Measurements from ENCODE around the gene ZC3H14.

ZC3H14 gene

DNA sequence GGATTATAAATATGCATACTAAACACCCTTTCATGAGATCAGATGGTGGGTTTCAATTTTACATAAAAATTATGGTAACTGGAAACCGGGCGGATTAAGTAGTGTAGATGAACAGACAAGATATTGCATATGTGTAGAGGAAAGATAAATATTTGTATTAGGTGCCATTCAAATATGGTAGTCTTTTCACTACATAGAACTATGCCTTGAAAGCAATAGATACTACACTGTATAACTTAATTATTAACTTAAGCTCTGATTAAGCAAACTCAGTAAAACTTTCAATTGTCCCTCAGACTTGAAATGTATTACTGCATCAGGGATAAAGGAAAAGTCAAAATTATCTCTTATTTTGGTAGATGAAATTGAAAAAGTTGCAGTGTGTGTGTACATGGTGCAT, 10.0 kb upstream of the ZC3H14 start:
- no peak for DNase-seq (ENCODE audit: low read depth)

DNA sequence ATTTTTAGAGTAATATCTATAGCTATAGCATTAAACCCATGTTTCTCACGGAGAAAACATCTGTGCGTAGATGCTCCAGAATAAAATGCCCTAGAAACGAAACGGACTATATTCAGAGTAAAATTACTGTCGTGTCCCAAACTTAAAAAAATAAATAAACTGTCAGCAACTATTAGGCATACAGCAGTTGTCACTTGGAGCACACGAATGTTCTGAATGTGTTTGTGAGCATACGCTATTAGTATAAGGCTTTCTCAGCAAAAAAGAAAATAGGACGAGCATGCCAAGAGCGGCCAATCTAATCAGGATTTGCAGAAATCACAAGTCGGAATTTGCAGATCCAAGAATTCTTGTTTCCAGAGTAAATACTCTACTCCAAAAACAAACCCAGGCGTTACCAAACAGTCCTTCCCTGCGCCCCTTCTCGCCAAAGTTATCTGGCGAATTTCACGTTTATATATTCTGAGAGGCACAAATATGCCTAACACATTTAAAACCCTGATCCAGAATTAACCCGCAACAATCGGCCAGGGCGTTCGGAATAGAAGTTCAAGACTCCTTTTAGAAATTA, 8.9 kb upstream of the ZC3H14 start:
- no peak for DNase-seq (ENCODE audit: low read depth)

DNA sequence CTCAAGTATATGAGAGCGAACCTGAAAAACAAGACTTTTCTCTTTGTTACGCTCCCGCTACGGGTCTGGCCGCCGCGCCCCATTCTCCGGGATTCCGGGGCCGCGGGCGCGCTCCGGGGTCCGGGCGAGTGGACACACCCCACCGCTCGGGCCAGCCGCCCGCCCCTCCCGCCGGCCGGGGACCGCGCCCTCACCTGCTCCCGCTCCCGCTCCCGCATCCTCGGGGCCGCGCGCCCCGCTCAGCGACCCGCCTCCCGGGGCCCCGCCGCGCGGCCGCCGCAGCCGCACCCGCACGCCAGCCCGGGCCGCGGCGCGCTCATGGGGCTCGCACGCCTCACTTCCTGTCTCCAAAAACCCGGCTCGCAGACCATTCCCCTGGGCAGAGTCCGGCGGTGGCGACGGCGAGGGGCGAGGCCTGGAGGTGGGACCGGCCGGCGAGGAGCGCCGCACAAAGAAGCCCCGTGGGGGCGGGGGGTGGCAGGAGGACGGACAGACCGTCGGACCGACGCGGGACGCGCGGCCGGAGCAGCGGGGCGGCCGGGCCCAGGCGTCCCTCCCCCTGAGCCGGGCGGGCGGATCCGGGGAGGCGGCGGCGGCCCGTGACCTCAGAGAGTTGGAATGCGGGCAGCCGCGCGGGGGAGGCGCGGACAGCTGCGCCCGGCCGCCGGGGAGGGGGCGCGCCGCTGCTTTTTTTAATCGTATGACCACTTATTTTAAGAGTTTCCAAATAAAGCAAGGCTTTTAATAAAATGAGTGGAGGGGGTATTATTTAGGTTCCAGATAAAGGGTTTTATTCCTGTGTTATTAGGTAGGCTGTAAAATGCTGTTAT, 8.2 kb upstream of the ZC3H14 start, which contains the start of gene PTPN21:
PTPN21 (minus strand) TSS at position 551 of the 830 bp plus-strand sequence. CDS start 4,590 bp downstream, outside the sequence.
- DNase-seq (ENCODE audit: low read depth) = no peak

DNA sequence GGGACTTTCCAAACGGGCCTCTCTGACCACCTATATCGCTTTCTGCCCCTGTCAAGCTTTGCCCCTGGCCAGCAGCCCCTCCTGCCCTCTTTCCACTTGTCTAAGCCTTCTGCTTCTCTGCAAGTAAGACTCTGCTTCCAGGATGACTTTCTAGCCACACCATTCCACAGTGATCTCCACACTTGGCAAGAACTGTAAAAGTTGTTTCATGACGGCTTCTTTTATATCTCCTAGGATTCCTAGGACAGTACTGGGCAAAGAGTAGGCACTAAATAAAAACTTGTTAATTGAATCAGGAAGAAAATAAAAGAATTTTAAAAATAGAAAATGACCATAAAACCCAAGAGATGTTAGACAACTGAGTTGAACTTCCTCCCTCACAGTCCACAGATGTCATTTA, 6.3 kb upstream of the ZC3H14 start:
- no peak for DNase-seq (ENCODE audit: low read depth)

DNA sequence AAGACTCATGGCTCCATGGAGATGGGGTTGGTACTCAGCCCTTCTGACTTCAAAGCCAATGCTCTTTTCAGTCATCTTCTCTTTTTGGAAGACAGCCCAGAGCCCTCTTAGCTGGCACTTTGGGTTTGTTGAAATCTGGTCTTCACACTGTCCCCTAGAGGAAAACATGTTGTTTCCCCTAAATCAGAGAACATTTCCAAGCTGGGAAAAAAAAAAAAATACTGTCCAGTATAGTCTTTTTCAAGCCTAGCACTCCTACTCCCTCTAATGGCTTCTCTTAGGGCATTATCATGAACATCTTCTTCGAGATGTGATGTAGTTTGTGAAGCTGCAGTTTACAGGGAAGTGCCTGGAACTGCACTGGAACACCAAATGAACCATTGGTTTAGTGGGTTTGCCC, 3.0 kb upstream of the ZC3H14 start:
- DNase-seq (ENCODE audit: low read depth) = no peak

DNA sequence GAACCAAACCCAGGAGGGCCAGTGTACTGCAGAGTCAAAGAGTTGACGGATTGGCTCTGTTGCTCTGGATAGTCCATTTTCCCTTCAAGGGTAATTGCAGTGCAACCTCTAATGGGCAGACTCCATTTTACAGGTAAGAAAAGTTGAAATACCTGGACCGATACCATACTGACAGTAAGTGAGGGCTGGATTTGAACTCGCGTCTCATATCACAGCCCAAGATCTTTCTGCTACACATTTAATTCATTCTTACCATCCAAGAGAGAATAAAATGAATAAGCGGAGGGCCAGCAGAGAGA, 356 bp upstream of the ZC3H14 start:
- DNase-seq (ENCODE audit: low read depth) = no peak

DNA sequence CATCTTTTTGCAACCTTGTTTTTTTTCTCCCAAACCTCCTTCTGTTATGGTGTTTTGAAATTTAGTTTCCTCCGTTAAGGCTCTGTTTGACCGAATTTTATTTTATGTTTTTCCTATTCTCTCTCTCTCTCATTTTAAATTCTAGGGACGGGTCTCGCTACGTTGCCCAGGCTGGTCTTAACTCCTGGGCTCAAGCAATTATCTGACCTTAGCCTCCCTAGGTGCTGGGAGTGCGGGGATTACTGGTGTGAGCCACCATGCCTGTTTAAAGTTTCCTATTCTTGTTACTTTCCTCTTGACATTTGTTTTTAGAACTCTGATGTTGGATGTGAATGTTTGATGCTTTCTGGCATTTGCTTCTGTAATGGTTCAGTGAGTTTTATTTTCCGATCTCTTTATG, 1.0 kb downstream of the ZC3H14 start:
- no peak for DNase-seq (ENCODE audit: low read depth)

DNA sequence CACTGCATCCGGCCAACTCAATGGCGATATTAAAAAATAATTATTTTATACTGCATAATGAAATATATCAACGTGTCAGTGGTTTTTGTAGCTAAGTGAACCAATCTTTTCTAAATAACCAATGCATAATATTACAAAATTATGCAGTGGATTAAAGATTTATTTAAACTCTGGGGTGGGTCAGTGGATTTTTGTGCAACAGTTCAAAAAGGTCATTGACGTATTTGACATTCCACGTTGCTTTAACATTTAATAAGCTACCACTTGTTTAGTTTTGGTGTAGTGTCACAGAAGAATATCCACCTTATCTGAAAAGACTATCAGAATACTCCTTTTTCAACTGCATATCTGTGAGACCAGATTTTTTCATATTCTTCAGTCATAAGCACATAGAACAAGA, 2.6 kb downstream of the ZC3H14 start:
- DNase-seq (ENCODE audit: low read depth) = no peak

DNA sequence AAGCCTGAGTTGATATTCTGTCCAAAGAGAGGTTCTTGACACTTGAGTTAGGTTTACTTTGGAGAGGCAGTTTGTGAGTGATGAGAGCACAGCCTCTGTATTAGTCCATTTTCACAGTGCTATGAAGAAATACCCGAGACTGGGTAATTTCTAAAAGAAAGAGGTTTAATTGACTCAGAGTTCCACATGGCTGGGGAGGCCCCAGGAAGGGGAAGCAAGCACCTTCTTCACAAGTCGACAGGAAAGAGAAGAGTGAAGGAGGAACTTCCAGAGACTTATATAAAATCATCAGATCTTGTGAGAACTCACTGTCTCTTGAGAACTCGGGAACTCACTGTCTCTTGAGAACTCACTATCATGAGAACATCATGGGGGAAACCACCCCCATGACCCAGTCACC, 5.4 kb downstream of the ZC3H14 start:
- DNase-seq (ENCODE audit: low read depth) = no peak

DNA sequence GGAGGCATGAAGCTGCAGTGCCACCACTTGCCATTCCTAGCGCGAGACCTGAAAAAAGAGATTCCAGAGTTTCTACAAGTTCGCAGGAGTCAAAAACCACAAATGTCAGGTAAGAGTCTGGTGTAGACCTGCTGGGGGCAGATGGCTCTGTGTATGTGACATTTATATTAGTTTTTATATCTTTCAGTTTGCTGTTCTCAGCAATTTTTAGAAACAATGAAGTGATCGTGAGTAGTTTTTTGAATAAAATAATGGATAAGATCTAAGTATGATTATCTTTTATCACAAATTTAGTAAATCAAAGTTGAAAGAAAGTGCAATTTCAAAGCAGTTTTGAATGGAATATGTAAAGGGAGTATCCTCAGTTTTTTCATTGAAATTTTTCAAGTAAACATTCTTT, 9.3 kb downstream of the ZC3H14 start:
- no peak for DNase-seq (ENCODE audit: low read depth)

DNA sequence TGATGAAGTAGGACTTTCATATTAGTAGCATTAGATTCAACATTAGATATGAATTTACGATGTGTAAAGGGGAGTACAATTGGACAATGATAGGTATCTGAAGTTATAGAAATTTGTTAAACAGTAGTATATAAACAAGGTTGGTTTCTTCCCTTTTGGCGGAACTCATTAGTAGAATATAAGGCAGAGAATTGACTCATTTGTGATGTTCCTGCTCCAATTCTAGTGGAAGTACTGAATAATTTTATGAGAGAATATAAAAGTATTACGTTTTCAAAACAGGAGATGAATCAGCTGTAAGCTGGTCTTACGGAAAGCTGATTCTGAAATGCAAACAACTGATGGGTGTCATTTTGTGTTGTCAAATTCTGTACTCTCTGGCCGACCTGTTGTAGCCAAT, 13.4 kb downstream of the ZC3H14 start:
- DNase-seq (ENCODE audit: low read depth) = no peak

DNA sequence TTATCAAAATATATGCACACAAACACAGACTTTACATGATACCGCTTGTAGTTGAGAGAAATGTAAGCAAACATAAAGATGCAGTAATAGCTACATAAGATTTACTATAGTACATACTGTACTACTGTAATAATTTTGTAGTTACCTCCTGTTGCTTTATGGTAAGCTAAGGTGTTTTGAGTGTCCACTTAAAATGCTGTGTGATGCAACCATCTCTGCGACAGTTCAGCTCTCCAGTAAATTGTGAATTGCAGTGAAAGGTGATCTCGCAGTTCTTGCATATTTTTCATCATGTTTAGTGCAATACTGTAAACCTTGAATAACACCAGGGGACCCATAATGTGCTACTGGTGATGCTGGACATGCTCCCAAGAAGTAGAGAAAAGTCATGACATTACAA, 21.6 kb downstream of the ZC3H14 start:
- no peak for DNase-seq (ENCODE audit: low read depth)

DNA sequence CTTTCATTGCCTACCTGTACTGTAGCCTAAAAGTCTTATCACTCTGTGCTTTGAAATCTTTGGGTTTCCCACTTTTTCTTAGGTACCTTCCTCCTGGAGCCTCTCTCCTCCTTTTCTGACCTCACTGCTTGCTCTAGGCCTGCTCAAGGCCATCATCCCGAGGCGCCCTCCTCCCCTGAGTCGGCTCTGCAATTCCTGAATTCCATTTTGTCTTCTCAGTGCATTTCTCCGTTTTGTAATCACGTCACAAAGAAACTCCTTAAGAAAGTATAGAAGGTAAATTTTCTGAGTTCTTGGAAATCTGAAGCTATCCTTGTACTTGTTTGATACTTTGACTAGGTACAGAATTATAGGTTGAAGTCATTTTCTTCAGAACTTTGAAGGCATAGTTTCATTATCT, 25.2 kb downstream of the ZC3H14 start:
- DNase-seq (ENCODE audit: low read depth) = no peak

DNA sequence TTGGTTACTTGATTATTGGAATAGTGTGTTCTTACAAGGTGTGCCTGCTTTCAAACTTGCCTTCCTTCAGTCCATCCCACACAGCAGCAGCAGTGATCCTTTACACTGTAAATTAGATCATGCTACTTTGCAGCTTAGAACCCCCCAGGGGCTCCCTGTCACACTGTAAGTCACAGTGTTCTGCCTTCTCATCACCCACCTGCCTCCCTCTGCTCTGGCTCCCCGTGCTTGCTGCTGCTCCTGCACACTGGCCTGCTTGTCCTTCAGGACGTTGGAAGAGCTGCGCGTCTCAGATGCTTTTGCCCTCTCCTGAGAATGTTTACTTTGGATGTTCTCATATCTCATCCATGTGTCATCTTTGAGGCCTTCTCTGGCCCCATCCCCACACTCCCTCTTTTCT, 27.3 kb downstream of the ZC3H14 start:
- DNase-seq (ENCODE audit: low read depth) = no peak

DNA sequence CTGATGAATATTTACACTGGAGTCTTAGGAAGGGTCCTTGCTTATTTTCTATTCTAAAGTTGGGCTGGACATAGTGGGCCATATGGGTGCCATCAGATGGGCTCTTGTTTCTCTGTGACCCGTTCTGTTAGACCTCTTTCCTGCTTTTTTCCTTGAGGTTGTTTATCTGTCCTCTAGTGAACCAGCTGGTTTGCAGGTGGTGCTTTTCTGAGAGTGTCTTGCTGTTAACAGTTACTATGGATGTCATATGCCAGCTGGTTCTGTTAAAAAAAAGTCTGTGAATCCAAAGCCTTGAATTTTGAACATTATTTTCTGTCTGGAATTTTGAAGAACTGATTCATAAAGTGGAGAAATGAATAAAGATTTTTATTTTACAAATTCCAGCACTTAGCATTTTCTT, 29.2 kb downstream of the ZC3H14 start:
- DNase-seq (ENCODE audit: low read depth) = no peak

DNA sequence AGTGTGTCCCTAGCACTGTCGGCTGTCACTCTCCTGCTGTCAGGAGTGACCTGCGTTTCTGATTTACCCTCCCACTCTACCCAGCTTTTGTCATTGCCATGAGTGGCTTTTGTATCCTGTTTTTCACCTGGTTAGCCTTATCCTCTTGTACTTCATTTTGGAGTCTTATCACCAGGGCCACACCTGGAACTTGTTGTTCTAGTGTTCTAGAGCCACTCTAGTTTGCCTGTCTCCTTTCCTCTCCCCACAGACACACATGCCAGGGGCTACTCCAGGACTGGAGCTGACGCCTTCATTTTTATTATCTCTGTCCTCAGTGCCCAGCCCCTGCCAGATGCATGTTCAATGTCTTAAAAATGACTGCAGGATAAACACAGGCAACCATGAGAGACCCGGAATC, 34.2 kb downstream of the ZC3H14 start:
- no peak for DNase-seq (ENCODE audit: low read depth)

DNA sequence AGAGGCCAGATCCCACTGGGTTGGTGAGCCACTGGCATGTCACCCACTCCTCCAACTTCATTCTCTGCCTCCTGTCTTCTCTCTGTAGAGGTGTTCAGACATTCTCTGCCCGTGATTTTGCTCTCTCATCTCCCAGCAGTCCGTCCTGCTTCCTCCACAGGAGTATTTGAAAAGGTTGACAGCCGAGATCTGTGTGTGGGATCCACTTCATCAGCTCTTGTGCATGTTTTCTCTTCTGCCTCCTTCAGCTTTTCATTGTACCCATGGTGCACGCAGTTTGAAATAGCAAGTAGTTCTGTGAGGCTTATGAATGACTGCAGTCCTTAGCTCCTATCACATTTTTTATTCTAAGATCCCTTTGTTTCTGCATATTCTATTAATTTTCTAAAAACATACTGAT, 34.8 kb downstream of the ZC3H14 start:
- DNase-seq (ENCODE audit: low read depth) = no peak

DNA sequence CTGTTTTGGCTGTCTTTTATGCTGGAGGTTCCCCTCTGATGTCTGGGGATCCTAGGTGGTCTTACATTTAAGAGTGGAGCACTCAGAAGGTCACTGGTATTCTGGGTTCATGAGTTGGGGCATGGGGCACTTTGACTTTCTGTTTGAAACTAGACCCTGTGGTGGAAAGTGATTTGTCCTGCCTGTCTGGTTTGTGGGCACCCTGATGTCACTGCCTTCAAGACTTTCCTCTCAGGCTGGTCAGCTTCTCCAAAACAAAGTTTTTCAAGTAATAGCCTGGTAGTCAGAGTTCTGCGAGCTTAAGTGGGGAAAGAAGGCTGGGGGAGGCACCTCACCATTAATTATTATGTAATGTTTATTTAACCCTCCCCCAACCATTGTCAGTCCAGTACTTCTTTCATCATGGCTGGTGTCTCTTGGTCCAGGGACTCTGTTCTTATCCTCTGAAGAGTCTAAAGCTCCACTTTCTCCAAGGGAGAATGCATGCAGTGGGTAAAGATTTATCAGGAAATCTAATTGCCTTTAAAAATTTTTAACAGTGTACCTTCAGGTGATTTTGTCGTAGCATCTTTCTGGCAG, 35.3 kb downstream of the ZC3H14 start:
- DNase-seq (ENCODE audit: low read depth) = no peak

DNA sequence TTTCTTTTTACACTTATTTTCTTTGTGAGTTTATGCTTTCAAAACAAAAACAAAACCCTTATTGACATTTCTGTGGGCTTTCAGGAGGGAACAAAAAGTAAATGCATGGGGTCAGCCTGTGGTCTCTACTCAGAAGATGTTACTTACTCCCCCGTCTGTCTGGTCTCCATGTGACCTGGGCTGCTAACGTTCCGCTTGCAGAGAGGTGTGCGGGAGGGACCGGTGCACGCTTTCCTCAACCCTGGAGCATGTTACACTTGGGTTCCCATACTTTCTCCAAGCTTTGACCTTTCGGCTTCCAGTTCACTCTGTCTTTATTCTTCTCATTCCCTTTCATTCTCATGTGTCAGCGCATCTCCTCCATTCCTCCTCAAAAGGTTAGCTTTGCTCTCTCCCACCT, 36.5 kb downstream of the ZC3H14 start:
- no peak for DNase-seq (ENCODE audit: low read depth)

DNA sequence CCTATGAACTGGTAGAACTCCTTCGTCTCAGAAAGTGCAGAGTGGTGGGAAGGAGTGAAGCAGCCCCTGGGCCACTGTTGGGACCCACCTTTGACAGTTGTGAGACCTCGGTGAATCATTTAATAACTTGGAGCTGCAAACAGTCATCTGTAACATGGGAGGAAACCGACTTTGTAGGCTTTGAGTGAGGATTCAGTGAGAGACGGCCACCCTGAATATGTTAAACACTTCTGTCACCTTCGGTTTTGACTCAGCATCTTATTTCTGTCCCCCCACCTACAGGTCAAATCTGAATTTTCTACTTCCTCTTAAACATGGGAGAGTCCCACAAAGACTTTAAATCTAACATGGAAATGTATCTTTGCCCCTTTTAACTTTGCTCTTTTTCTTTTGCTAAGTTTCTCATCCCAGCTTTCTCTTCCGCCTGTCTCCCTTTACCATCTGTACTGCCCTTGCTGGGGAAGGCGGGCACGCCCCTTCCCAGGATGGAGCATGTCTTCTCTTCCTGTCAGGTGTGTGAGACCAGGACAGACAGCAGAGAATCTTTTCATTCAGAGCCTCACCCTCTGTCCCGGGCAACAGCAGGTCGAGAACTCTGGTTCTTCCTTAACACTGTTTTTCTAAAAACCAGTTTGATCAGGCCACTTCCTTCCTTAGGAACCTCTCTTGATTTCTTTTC, 37.1 kb downstream of the ZC3H14 start:
- no peak for DNase-seq (ENCODE audit: low read depth)

DNA sequence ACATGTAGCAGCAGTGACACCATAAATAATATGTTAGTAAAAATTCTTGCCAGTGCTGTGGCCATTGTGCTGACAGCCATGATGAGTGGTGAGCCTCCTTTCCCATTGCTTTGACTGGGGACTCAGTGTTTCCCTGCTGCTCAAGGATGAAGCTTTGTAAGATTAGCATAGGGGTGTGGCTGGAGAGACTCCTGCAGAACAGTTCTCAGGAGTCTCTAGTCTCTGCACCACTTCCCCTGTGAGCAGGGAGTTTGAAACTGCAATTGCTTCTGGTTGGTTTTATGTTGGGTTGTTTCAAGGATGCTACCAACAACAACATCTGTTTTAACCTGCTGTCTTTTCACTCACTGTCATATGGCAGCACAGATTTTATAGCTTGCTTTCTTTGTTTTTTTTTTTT, 41.4 kb downstream of the ZC3H14 start:
- DNase-seq (ENCODE audit: low read depth) = no peak

DNA sequence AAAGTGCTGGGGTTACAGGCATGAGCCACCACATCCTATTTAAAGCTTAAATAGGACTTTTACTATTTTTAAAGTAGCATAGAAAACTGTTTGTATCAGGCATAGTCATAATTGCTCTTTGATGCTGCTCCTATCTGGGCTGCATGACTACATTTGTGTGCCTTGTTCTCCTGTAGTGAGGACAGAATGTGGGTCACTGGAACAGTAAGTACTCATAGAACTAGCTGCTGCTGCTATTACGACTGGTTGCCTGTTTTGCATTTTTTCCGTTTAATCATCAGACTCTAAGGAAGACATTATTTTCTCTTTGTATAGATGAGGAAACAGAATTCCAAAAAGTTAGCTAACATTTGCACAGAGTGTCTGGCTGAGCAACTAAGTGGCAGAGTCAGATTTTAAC, 42.8 kb downstream of the ZC3H14 start:
- DNase-seq (ENCODE audit: low read depth) = no peak

DNA sequence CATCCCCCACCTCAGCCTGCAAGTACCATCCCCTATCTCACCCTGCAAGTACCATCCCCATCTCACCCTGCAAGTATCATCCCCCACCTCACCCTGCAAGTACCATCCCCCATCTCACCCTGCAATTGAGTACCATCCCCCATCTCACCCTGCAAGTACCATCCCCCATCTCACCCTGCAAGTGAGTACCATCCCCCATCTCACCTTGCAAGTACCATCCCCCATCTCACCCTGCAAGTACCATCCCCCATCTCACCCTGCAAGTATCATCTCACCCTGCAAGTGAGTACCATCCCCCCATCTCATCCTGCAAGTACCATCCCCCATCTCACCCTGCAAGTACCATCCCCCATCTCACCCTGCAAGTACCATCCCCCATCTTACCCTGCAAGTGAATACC, 45.0 kb downstream of the ZC3H14 start:
- DNase-seq (ENCODE audit: low read depth) = no peak
